ENCODE results near the gene OR51T1.

OR51T1 gene

GRCh38 chr11:4863876-4864275, 17.8 kb upstream of the OR51T1 start:
- TF ChIP-seq CTCF (IDR thresholded peaks at IDR 0.05; ENCODE audit: borderline replicate concordance, control extremely low read depth, extremely low read depth, insufficient read depth, missing control alignments) = no peak
- in situ Hi-C loops (cut with MboI; ENCODE audit: low sequenced_read_pairs, unreplicated experiment) = no loop called here
- DNase-seq (ENCODE audit: low spot score) = no peak

GRCh38 chr11:4865855-4866254, 15.8 kb upstream of the OR51T1 start:
- in situ Hi-C loops (cut with MboI; ENCODE audit: low sequenced_read_pairs, unreplicated experiment) = no loop called here
- DNase-seq (ENCODE audit: low spot score) = no peak
- TF ChIP-seq CTCF (IDR thresholded peaks at IDR 0.05; ENCODE audit: borderline replicate concordance, control extremely low read depth, extremely low read depth, insufficient read depth, missing control alignments) = no peak

- TF ChIP-seq CTCF (IDR thresholded peaks at IDR 0.05; ENCODE audit: borderline replicate concordance, control extremely low read depth, extremely low read depth, insufficient read depth, missing control alignments) = no peak
- no peak for DNase-seq (ENCODE audit: low spot score)
- in situ Hi-C loops (cut with MboI; ENCODE audit: low sequenced_read_pairs, unreplicated experiment) = no loop called here
Observed at GRCh38 chr11:4881188-4881587, 512 bp upstream of the OR51T1 start.

GRCh38 chr11:4882543-4882942, 843 bp downstream of the OR51T1 start:
- in situ Hi-C loops (cut with MboI; ENCODE audit: low sequenced_read_pairs, unreplicated experiment) = no loop called here
- TF ChIP-seq CTCF (IDR thresholded peaks at IDR 0.05; ENCODE audit: borderline replicate concordance, control extremely low read depth, extremely low read depth, insufficient read depth, missing control alignments) = no peak

GRCh38 chr11:4884361-4884760, 2.7 kb downstream of the OR51T1 start:
- no peak for DNase-seq (ENCODE audit: low spot score)
- in situ Hi-C loops (cut with MboI; ENCODE audit: low sequenced_read_pairs, unreplicated experiment) = no loop called here
- no peak for TF ChIP-seq CTCF (IDR thresholded peaks at IDR 0.05; ENCODE audit: borderline replicate concordance, control extremely low read depth, extremely low read depth, insufficient read depth, missing control alignments)

More at GRCh38 chr11:4882543-4882942, 843 bp downstream of the OR51T1 start:
- no peak for DNase-seq (ENCODE audit: low spot score)

- TF ChIP-seq CTCF (IDR thresholded peaks at IDR 0.05; ENCODE audit: borderline replicate concordance, control extremely low read depth, extremely low read depth, insufficient read depth, missing control alignments) = no peak
- in situ Hi-C loops (cut with MboI; ENCODE audit: low sequenced_read_pairs, unreplicated experiment) = no loop called here
- no peak for DNase-seq (ENCODE audit: low spot score)
Observed at GRCh38 chr11:4886186-4886585, 4.5 kb downstream of the OR51T1 start.

DNA sequence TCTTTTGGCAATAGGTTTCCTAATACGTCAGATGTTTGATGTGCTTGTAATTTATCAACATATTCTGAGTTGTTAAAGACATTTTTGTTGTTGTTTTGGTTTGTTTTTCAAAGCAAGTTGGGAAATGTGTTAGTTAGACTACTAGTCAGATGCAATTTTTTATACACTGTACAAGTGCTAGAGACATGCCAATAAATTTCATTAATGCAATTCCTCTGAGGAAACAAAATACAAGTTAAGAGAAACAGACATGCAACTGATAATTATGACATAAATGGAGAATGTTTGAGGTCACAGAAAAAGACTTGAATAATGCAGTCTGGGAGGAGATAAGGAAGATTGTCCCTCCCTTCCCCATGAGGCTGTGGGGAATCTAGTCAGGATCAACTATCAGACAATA, 5.9 kb downstream of the OR51T1 start:
- no peak for DNase-seq (ENCODE audit: low spot score)
- no peak for TF ChIP-seq CTCF (IDR thresholded peaks at IDR 0.05; ENCODE audit: borderline replicate concordance, control extremely low read depth, extremely low read depth, insufficient read depth, missing control alignments)
- in situ Hi-C loops (cut with MboI; ENCODE audit: low sequenced_read_pairs, unreplicated experiment) = no loop called here
